ENCODE data around the gene PRKAG2. TPM values are rescaled to one million over a fixed set of nuclear protein-coding genes. Genes with fewer than 3 reads are reported as not detected.

Gene PRKAG2
- total RNA-seq, 1 experiment from 2014 or later: 20.9 TPM

GRCh38 chr7:151711435-151711872, 165.5 kb downstream of the PRKAG2 start:
- DNase-seq (ENCODE audit: low read depth): no peak

DNA sequence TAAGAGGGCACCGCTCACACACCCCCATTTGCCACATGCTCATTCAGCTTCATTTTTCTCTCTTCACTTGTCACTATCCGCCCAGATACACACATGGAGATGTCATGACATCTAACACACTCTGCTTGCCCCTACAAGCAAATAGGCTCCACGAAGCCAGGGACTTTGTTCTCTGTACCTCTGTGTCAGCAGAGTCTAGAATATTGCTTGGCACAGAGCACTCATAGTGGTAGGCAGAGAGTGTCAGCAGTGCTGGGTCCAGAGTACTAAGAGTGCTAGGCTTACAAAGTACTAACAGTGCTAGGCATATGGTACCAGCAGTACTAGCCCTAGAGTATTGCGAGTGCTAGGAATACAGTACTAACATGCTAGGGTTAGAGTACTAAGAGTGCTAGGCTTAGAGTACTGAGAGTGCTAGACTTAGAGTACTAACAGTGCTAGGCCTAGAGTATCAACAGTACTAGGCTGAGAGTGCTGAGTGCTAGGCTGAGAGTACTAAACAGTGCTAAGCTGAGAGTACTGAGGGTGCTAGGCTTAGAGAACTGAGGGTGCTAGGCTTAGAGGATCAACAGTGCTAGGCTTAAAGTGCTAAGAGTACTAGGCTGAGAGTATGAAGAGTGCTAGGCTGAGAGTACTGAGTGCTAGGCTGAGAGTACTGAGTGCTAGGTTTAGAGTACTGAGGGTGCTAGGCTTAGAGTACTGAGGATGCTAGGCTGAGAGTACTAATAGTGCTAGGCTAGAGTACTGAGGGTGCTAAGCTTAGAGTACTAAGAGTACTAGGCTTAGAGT, 166.1 kb downstream of the PRKAG2 start:
- no peak for DNase-seq (ENCODE audit: low read depth)

- DNase-seq (ENCODE audit: low read depth): no peak
Measured at GRCh38 chr7:151710121-151710640, 166.7 kb downstream of the PRKAG2 start.

GRCh38 chr7:151709141-151710038, 167.5 kb downstream of the PRKAG2 start:
- no peak for DNase-seq (ENCODE audit: low read depth)

GRCh38 chr7:151708610-151709009, 168.3 kb downstream of the PRKAG2 start:
- DNase-seq (ENCODE audit: low read depth): no peak

- no peak for DNase-seq (ENCODE audit: low read depth)
Measured at GRCh38 chr7:151707757-151708156, 169.2 kb downstream of the PRKAG2 start.

- DNase-seq (ENCODE audit: low read depth): no peak
Measured at GRCh38 chr7:151707105-151707469, 169.8 kb downstream of the PRKAG2 start.

GRCh38 chr7:151706277-151707104, 170.4 kb downstream of the PRKAG2 start:
- no peak for DNase-seq (ENCODE audit: low read depth)

DNA sequence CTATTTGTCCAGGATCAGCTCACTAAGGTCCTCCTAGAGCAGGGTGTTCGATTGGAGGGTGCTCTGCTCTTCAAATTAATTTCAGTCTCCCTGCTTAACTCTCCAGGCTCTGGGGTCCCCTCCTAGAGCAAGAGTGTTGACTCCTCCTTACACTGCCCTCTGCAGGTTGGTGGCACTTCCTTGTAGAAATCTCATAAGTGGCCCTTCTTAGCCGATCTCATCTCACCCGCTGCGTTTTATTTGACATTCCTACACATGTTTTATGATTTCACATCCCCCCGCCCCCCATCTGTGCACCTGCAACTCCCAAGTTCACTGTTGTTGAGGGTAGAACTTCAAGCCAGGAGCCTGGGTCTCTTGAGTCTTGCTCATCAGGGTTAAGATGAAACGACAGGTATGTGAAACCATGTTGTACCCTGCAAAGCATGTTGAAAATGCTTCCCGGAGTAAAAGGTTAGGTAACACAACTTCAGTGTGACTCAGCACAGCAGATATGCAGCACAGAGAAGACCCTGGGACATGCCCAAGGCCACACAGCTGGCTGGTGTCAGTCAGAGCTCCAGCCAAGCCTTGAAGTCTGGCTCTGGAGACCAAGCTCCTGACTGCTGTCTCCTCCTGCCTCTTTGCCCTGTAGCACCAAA, 171.2 kb downstream of the PRKAG2 start:
- peak; percentile 75 for DNase-seq (ENCODE audit: low read depth)

DNA sequence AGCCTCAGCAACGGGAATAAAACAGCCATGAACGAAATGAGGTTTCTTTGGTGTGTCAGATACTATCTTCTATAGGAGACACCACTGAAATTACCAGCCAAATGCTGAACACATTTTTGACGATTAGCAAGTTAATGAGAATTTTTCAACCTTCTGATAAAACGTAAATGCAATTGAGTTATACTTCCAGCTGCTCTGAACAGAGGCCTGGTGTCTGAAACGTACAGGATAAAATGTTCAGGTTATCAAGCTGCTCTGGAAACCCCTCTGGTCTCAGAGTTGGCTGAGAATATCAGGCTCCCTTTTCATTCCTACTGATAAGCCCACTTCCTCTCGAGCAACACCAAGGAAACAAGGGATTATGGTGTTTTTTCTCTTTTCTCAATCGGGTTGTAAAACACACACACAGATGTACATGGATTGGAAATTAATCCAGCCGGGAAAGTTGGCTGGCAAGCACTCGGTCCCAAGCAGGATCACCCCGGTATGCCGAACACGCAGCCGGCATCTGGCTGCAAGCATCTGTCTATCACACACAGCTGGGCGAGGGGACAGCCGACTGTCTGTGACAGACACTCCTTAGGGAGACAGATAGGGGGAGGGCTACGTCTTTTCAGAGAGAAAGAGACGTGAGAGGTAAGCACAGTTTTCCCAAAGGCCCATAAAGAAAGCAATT, 171.8 kb downstream of the PRKAG2 start:
- DNase-seq (ENCODE audit: low read depth): no peak

GRCh38 chr7:151704299-151704959, 172.5 kb downstream of the PRKAG2 start:
- DNase-seq (ENCODE audit: low read depth): no peak

DNA sequence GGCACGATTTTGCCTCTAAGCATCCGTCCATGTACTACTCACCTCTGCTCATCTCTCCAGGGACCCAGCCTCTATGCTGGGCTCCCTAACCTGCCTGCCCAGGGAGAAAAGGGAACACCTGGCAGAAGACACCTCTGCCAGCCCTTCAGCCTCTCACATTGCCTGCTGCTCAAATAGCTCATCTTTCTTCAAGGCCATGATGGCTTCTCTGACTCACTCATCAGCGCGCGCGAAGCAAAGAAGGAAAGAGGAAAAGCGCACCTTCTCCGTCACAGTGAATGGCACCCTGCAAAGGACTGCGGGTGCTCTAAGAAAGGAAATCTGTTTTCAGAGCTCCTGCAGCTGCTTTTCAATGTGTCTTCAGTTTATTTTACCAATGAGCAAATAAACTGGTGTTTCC, 174.0 kb downstream of the PRKAG2 start:
- no peak for DNase-seq (ENCODE audit: low read depth)

DNA sequence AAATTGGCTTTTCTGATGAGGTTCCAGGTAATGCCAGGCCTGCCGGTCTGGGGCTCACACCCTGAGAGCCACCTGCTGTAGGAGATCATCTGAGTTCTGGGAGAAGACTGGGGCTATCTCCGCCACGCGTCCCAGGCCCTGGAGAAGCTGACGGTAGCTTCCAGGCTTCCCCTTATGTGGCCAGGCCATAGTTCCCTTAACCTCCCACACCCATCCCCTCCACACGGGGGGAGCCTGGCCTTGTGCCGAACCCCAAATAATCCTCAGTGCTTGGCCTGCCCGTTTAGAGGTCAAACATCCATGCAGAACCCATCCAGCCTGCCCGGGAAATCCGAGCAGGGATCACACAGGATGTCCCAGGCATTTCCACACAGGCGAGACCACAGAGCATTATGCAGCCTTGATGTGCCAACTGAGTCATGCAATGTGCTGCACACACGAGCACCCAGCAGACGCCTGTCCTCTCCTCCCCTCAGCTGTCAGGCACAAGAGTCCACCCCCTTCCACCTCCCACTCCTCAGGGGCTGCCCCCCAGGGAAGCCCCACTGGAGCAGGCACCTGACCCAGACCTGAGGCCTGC, 176.2 kb downstream of the PRKAG2 start:
- peak; percentile 90 for DNase-seq (ENCODE audit: low read depth)

- DNase-seq (ENCODE audit: low read depth): peak; percentile 46
Measured at GRCh38 chr7:151699928-151700319, 177.0 kb downstream of the PRKAG2 start.

DNA sequence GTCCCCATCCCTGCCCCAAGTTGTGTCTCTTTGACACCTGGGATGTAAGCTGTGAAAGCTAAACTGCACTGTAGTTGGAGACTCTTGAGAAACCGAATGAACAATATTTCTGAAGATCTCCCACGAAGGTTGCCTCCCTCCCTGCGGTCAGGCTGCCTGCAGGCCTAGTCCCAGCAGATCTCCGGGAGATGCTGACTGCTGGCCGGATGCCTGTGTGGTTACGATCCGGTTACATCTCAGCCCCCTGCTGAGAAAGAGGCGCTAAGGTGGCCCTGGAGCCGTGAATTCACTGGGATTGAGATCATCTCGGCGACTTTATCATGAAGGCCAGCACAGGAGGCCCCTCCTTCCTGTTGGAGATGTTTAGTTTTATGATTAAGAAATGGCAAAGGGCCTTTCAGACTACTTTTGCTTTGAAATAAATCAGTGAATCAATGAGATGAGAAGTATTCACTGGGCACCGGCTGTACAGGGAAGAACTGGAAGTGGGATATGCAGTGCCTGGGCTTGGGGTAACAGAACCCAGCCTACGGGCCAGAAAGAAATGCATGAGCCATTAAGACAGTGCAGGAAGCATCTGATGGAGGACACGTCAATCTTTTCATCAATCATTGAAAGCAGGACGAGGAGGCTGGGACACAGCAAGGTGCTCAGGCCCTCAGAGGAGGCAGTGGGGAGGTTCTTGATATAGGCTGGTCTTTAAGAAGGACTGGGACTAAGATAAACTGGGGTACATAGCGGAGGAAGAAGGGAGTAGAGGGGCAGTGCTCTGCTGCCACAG, 177.6 kb downstream of the PRKAG2 start:
- DNase-seq (ENCODE audit: low read depth): peak; percentile 100

- no peak for DNase-seq (ENCODE audit: low read depth)
Measured at GRCh38 chr7:151697942-151698341, 179.0 kb downstream of the PRKAG2 start.

- no peak for DNase-seq (ENCODE audit: low read depth)
Measured at GRCh38 chr7:151697515-151697895, 179.4 kb downstream of the PRKAG2 start.

- peak; percentile 75 for DNase-seq (ENCODE audit: low read depth)
Measured at GRCh38 chr7:151696721-151697514, 180.0 kb downstream of the PRKAG2 start.
